ENCODE results near the gene TMEM272.

The TMEM272 gene

GRCh38 chr13:51845574-51846318 is 769 bp upstream of the TMEM272 start:
- ATAC-seq: no peak
- TF ChIP-seq POU6F1 (CRISPR knock-in tag; IDR thresholded peaks at IDR 0.05; ENCODE audit: borderline replicate concordance, low read depth) (no peak), ZFP3 (CRISPR knock-in tag; IDR thresholded peaks at IDR 0.05) (no peak), RARB (CRISPR knock-in tag; IDR thresholded peaks at IDR 0.05) (no peak), PPARA (CRISPR knock-in tag; IDR thresholded peaks at IDR 0.05; ENCODE audit: borderline replicate concordance) (no peak), CREB5 (CRISPR knock-in tag; IDR thresholded peaks at IDR 0.05; ENCODE audit: low read depth) (no peak), SNAI2 (CRISPR knock-in tag; IDR thresholded peaks at IDR 0.05) (no peak), CSRNP3 (CRISPR knock-in tag; IDR thresholded peaks at IDR 0.05) (no peak), CSDC2 (CRISPR knock-in tag; IDR thresholded peaks at IDR 0.05) (no peak), ISL1 (CRISPR knock-in tag; IDR thresholded peaks at IDR 0.05) (no peak), ZNF8 (CRISPR knock-in tag; IDR thresholded peaks at IDR 0.05) (no peak), GLIS3 (CRISPR knock-in tag; IDR thresholded peaks at IDR 0.05) (no peak), ZFP30 (CRISPR knock-in tag; IDR thresholded peaks at IDR 0.05) (no peak), TSHZ2 (CRISPR knock-in tag; IDR thresholded peaks at IDR 0.05) (no peak)

GRCh38 chr13:51843529-51843928 is 1.4 kb downstream of the TMEM272 start:
- TF ChIP-seq ZFP30 (CRISPR knock-in tag; IDR thresholded peaks at IDR 0.05) (no peak), ARNTL (CRISPR knock-in tag; IDR thresholded peaks at IDR 0.05; ENCODE audit: borderline replicate concordance, low read depth) (no peak), ZNF70 (CRISPR knock-in tag; IDR thresholded peaks at IDR 0.05) (no peak), ZNF8 (CRISPR knock-in tag; IDR thresholded peaks at IDR 0.05) (no peak)
- no peak for ATAC-seq

GRCh38 chr13:51841732-51842131 is 3.2 kb downstream of the TMEM272 start:
- TF ChIP-seq ARNTL (CRISPR knock-in tag; IDR thresholded peaks at IDR 0.05; ENCODE audit: borderline replicate concordance, low read depth) (no peak), ZNF8 (CRISPR knock-in tag; IDR thresholded peaks at IDR 0.05) (no peak), ZNF565 (CRISPR knock-in tag; conservative IDR thresholded peaks at IDR 0.05; ENCODE audit: low read depth) (no peak), TSHZ2 (CRISPR knock-in tag; IDR thresholded peaks at IDR 0.05) (no peak), ZC3H10 (CRISPR knock-in tag; IDR thresholded peaks at IDR 0.05) (no peak), SNAI2 (CRISPR knock-in tag; IDR thresholded peaks at IDR 0.05) (no peak), ISL1 (CRISPR knock-in tag; IDR thresholded peaks at IDR 0.05) (no peak), PPARA (CRISPR knock-in tag; IDR thresholded peaks at IDR 0.05; ENCODE audit: borderline replicate concordance) (no peak), PATZ1 (CRISPR knock-in tag; IDR thresholded peaks at IDR 0.05; ENCODE audit: borderline replicate concordance) (no peak), CREB5 (CRISPR knock-in tag; IDR thresholded peaks at IDR 0.05; ENCODE audit: low read depth) (no peak), ZNF70 (CRISPR knock-in tag; IDR thresholded peaks at IDR 0.05) (no peak), OSR1 (CRISPR knock-in tag; IDR thresholded peaks at IDR 0.05) (no peak), ESRRG (CRISPR knock-in tag; IDR thresholded peaks at IDR 0.05) (no peak)
- ATAC-seq: no peak
